BE2C (cell line): ENCODE results near the gene FAH.

Experiments used
- DNase-seq: peaks from one replicate; pipeline ENCODE4 v3.0.0-alpha.2; 2020
- H3K27me3 ChIP-seq: fragments of 250-450 bp; sonication (Bioruptor Pico); 2 replicates; pipeline ENCODE4 v1.5.1; 2020; ENCODE audit warnings: mild to moderate bottlenecking
- H3K36me3 ChIP-seq: fragments of 250-450 bp; sonication (Bioruptor Pico); 2 replicates; pipeline ENCODE4 v1.5.1; 2020; ENCODE audit warnings: mild to moderate bottlenecking
- H3K4me1 ChIP-seq: fragments of 250-450 bp; sonication (Bioruptor Pico); 2 replicates; pipeline ENCODE4 v1.5.1; 2020
- H3K4me3 ChIP-seq: 2 replicates; pipeline ENCODE4 v1.5.1; 2011; ENCODE audit warnings: low read depth, low read length
- H3K9me3 ChIP-seq: fragments of 250-450 bp; sonication (Bioruptor Pico); 2 replicates; pipeline ENCODE4 v1.5.1; 2020
- TF ChIP-seq, protein P1 (sequence below): IDR thresholded peaks from 2 replicates; pipeline ENCODE4 v1.5.1; 2012; ENCODE audit warnings: mild to moderate bottlenecking, low read depth, low read length

Gene FAH

DNA sequence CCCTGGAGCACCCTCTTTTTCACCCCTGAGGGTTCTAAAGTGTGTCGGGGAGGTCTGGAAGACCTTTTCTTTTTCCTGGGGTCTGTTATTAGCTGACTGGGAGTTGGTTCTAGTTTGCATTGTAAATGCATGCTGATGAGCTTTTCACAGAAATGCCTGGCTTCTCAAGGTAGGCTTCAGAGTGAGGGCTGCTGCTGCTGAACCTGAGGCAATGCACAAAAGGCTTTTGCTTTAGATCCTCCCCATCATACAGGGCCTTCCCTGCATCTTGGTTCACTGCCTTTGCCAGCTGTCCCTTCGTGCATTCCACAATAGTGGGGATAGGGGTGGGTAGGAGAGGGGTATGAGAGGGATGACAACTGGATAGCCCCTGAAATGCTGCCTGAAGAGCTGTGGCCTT is 46.6 kb downstream of the FAH start:
- Histone ChIP-seq H3K27me3 (peaks cover 5% of the 10 kb centered on the region; the same call in 1 of the 2 replicates), H3K9me3 (no peaks in the 10 kb centered on the region), H3K4me1 (no peaks in the 10 kb centered on the region; the same call in 1 of the 2 replicates), H3K4me3 (no peak overlapping the region), H3K36me3 (no peaks in the 10 kb centered on the region)
- DNase-seq: no peak
- TF ChIP-seq, protein P1, sequence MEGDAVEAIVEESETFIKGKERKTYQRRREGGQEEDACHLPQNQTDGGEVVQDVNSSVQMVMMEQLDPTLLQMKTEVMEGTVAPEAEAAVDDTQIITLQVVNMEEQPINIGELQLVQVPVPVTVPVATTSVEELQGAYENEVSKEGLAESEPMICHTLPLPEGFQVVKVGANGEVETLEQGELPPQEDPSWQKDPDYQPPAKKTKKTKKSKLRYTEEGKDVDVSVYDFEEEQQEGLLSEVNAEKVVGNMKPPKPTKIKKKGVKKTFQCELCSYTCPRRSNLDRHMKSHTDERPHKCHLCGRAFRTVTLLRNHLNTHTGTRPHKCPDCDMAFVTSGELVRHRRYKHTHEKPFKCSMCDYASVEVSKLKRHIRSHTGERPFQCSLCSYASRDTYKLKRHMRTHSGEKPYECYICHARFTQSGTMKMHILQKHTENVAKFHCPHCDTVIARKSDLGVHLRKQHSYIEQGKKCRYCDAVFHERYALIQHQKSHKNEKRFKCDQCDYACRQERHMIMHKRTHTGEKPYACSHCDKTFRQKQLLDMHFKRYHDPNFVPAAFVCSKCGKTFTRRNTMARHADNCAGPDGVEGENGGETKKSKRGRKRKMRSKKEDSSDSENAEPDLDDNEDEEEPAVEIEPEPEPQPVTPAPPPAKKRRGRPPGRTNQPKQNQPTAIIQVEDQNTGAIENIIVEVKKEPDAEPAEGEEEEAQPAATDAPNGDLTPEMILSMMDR: no peak

DNA sequence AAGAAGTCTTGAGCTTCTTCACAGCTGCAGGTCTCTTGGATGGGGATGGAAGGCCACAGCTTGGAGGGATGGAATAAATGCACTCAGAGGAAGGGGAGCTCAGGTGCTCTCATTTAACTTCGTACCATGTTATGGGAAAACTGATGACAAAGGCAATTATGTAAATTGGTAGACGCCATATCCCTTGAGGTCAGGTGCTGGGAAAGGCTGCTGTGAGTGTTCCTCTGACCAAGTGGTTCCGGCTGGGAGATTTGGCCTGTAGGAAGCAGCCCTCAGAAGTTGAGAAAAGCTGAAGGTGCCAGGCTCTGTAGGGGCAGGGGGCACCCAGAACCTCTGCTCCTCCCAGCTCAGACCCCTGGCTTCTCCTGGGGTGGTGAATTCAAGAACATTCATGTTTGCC is 47.1 kb downstream of the FAH start:
- Histone ChIP-seq H3K4me1 (no peaks in the 10 kb centered on the region), H3K4me3 (no peak overlapping the region), H3K36me3 (no peaks in the 10 kb centered on the region), H3K9me3 (no peaks in the 10 kb centered on the region), H3K27me3 (peaks cover 5% of the 10 kb centered on the region)
- TF ChIP-seq, protein P1: no peak
- no peak for DNase-seq

DNA sequence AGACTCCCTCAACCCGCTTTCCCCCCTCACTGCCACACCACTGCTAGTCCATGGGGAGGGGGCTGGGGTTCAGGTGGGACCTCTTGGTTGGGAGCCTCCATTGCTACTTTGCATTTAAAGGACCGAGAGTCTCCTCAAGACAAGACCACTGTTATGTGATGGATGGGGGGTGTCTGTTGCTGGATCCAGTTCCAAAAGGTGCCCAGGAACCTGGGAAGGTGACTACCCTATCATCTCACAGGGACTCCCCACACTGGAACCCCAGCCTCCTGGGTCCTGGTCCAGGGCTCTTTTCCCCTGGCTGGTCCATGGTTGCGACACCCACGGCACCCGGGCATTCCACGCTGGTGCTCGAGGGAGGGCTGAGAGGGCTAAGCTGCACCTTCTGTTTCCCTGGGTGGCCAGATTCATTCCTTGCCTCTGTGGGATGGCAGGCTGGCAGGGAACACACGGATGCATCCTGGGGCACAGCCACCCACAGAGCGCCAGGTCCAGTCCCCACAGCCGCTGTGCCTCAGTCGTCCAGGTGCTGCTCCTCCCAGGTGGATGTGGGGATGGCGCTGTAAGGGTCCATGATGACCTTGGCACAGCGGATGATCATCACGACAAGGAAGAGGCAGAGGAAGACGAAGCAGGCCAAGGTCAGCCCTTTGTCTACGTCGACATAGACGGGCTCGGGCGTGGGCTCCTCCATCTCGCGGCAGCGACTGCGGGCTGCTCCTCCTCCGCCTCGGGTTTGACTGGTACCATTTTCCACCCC is 48.6 kb downstream of the FAH start:
- H3K27me3 ChIP-seq: peaks cover 19% of the 10 kb centered on the region
- DNase-seq: no peak
- no peaks in the 10 kb centered on the region for H3K9me3 ChIP-seq
- no peaks in the 10 kb centered on the region for H3K4me1 ChIP-seq
- H3K36me3 ChIP-seq: no peaks in the 10 kb centered on the region
- TF ChIP-seq, protein P1: no peak
- H3K4me3 ChIP-seq: no peak overlapping the region

DNA sequence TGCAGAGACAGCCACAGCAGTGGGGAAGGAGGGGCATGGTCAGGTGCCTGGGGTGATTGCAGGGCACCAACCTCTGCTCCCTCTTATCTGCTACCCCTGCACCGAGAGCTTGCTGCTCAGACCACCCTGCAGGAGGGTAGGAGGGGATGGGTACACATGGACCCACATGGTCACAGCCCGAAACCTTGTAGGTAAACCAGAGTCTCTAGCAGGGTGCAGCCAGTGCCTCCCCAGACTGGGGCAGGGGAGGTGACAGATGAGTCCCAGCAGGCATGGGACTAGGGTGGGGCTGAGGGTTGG is 49.2 kb downstream of the FAH start:
- H3K36me3 ChIP-seq: no peaks in the 10 kb centered on the region
- no peaks in the 10 kb centered on the region for H3K9me3 ChIP-seq
- no peaks in the 10 kb centered on the region for H3K4me1 ChIP-seq
- H3K4me3 ChIP-seq: no peak overlapping the region
- peaks cover 25% of the 10 kb centered on the region for H3K27me3 ChIP-seq
- TF ChIP-seq, protein P1: no peak
- no peak for DNase-seq

DNA sequence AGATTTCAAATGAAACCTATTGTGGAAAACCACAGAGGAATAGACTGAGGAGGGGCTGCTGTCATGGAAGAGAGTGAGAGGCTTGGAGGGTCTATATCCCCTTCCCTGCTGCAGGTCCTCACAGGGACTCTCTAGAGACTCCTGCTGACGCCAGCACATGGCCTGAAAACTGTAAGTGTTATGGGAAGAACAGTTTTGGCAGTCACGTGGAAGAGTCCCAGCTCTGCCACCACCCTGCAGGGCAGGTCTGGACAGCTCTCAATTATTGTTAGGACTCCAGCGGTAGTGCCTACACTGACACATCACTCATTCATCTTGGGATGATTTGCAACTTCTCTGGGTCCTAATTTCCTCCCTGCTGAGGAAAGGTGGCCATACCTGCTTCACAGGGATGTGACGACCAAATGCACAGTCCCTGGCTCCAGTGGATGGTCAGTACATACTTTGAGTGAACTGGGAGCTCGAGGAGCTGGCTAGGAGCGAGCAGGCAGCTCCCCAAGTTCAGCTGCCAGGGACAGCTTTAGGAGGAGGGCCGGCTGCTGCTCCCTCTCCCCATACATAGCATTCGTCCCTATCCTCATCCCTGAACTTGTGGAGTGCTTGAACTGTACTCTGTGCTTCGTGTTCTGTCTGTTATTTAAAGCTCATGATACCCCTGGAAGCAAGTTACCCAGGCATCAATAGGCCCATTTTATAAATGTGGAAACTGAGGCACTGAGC is 50.0 kb downstream of the FAH start:
- H3K9me3 ChIP-seq: no peaks in the 10 kb centered on the region
- H3K27me3 ChIP-seq: peaks cover 29% of the 10 kb centered on the region
- TF ChIP-seq, protein P1: no peak
- H3K4me1 ChIP-seq: no peaks in the 10 kb centered on the region
- no peak overlapping the region for H3K4me3 ChIP-seq
- no peaks in the 10 kb centered on the region for H3K36me3 ChIP-seq
- DNase-seq: no peak

DNA sequence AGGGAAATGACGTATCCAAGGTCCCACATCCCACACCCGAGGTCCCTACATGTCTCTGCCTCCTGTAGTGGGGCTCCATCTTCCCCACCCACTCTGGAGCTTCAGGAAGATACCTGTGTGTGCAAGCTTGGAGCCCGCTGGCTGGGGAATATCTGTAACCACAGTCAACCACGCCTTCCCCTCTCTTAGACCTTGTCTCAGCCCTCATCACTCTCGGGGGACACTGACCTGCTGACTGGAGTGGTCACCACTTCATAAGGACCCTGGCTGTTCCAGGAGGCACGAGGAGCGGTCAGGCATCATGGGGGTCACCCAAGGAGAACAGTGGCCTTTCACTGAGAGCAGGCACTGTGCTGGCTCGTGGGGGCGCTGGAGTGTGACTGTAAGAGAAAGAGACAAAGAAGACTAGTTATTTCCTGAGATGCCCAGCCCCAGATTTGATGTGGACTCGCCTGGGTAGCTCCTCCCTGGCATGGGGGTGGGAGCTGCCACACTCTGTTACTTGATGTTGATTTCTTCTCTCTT is 50.6 kb downstream of the FAH start:
- Histone ChIP-seq H3K9me3 (no peaks in the 10 kb centered on the region), H3K36me3 (no peaks in the 10 kb centered on the region), H3K4me1 (no peaks in the 10 kb centered on the region), H3K27me3 (peaks cover 32% of the 10 kb centered on the region), H3K4me3 (no peak overlapping the region)
- no peak for DNase-seq
- TF ChIP-seq, protein P1: no peak
